HepG2 (cell line): ENCODE measurements around the gene CEP89. TPM values are rescaled to one million over a fixed set of nuclear protein-coding genes. Genes with fewer than 3 reads are reported as not detected.
"Not testable (repeated sequence)": the region's sequence is repeated elsewhere in the genome, so short reads cannot be mapped to it uniquely, and the experiment has no call there.

ENCODE experiments used
- ATAC-seq: fragments of 200-7000 bp; cut with Tn5 transposase; 3 replicates; pipeline ENCODE4 v1.9.1; 2020; ENCODE audit warnings: mild to moderate bottlenecking, moderate library complexity
- BruUV-seq: library from RNA; stranded (reverse); fragments of 400-500 nt; replicated peaks from 2 replicates; lab custom pipeline; 2021; lab: Mats Ljungman, UMichigan
- CTCF ChIA-PET: fragments of 300-600 bp; formaldehyde crosslinking; extraction: SDS; loops from one replicate; lab custom pipeline; 2021; ENCODE audit warnings: low total read pairs, inconsistent platforms, low intra/inter-chr PET ratio; lab: Yijun Ruan, JAX
- POLR2A ChIA-PET: fragments of 350-600 bp; sonication (Branson Sonifier 250); formaldehyde crosslinking; loops from one replicate; lab custom pipeline; 2020; ENCODE audit warnings: antibody characterized with exemption, inconsistent platforms; lab: Yijun Ruan, JAX
- DNase-seq: peaks from one replicate; pipeline ENCODE4 v3.0.0-alpha.2; 2015; ENCODE audit warnings: low spot score
- FAIRE-seq: peaks from 3 replicates; lab custom pipeline; 2011; peaks lifted over from hg19 to GRCh38; lab: Jason Lieb, UNC
- H2AFZ ChIP-seq: one replicate; pipeline ENCODE4 v1.6.1; 2011; ENCODE audit warnings: low read length, inconsistent platforms
- H3K27ac ChIP-seq: fragments of 300-600 bp; 3 replicates; pipeline ENCODE4 v1.8.0; 2011; ENCODE audit warnings: mixed run types, mild to moderate bottlenecking, mixed read lengths, low read length, inconsistent platforms; ENCODE audit not compliant: insufficient read depth; ENCODE audit errors: extremely low read length
- H3K27me3 ChIP-seq, 2 experiments: fragments of 200-600 bp in 1 of 2; 2 replicates in 1 of 2; 3 replicates in 1 of 2; pipeline versions ENCODE4 v1.6.0 to v1.8.0; 2011; ENCODE audit warnings: low read length in 2 of 2, mild to moderate bottlenecking in 2 of 2, moderate library complexity in 2 of 2, inconsistent platforms in 1 of 2; ENCODE audit not compliant: insufficient read depth in 2 of 2, control insufficient read depth in 1 of 2
- H3K36me3 ChIP-seq, 2 experiments: fragments of 200-600 bp in 1 of 2; replicated peaks in 1 of 2; 2 replicates in 1 of 2; 3 replicates in 1 of 2; pipeline versions ENCODE4 v1.5.1 to v1.8.0; 2011; ENCODE audit warnings: low read length in 2 of 2, inconsistent platforms in 1 of 2; ENCODE audit not compliant: insufficient read depth in 2 of 2, control insufficient read depth in 1 of 2
- H3K4me1 ChIP-seq: 2 replicates; pipeline ENCODE4 v1.5.1; 2012; ENCODE audit warnings: low read length, inconsistent platforms; ENCODE audit not compliant: insufficient read depth
- H3K4me2 ChIP-seq: 2 replicates; pipeline ENCODE4 v1.6.0; 2011; ENCODE audit warnings: low read depth, low read length, inconsistent platforms
- H3K4me3 ChIP-seq, 3 experiments: fragments of 200-600 bp in 1 of 3; sonication (generic), shearing (Covaris generic) in 1 of 3; replicated peaks in 1 of 3; 2 replicates each; pipeline ENCODE4 v1.5.1; 2011 to 2016; ENCODE audit warnings: low read length in 3 of 3, inconsistent platforms in 2 of 3, low read depth in 2 of 3, mild to moderate bottlenecking in 2 of 3, control low read depth in 1 of 3, mixed read lengths in 1 of 3; ENCODE audit not compliant: insufficient read depth in 1 of 3
- H3K79me2 ChIP-seq: one replicate; pipeline ENCODE4 v1.6.1; 2011; ENCODE audit warnings: low read length, inconsistent platforms; ENCODE audit not compliant: insufficient read depth
- H3K9ac ChIP-seq: 2 replicates; pipeline ENCODE4 v1.6.0; 2011; ENCODE audit warnings: mild to moderate bottlenecking, low read depth, low read length, inconsistent platforms; ENCODE audit not compliant: insufficient read depth
- H3K9me3 ChIP-seq: 2 replicates; pipeline ENCODE4 v1.5.1; 2012; ENCODE audit warnings: mild to moderate bottlenecking, low read length
- H4K20me1 ChIP-seq: 2 replicates; pipeline ENCODE4 v1.6.0; 2011; ENCODE audit warnings: inconsistent platforms, mild to moderate bottlenecking, low read length, moderate library complexity; ENCODE audit not compliant: insufficient read depth
- WGBS: methylation state at CpG from one replicate; pipeline ENCODE4 v1.1.6; 2017; ENCODE audit warnings: low lambda C conversion rate; 5-methylcytosine and 5-hydroxymethylcytosine counted together
- in situ Hi-C: cut with HindIII; loops from 2 replicates; pipeline ENCODE4 v1.10.0; 2017; ENCODE audit warnings: low pct_unique_long_range_greater_than_20kb; ENCODE audit not compliant: extremely low pct_ligation_motif_present
- intact Hi-C: fragments of 100-400 bp; cut with micrococcal nuclease; formaldehyde crosslinking; loops from one replicate; pipeline ENCODE4 v1.10.0; 2022; ENCODE audit not compliant: unreplicated experiment
- polyA plus RNA-seq, 8 experiments: library from polyadenylated mRNA; depleted of rRNA in 3 of 8; stranded (reverse) in 7 of 8; unstranded in 1 of 8; fragments of >200 nt; fragmentation: Illumina TruSeq in 4 of 8; extraction: Trizol in 4 of 8; gene quantifications; 2 replicates each; pipeline versions ENCODE4 v1.2.1 to v1.2.3, GENCODE V29; 2011 to 2016; ENCODE audit warnings: low read depth in 4 of 8, missing spikeins in 1 of 8, mixed read lengths in 1 of 8; ENCODE audit not compliant: insufficient read depth in 1 of 8
- total RNA-seq, 5 experiments: library from RNA; depleted of rRNA; stranded (reverse); fragments of >200 nt; fragmentation: Illumina TruSeq; extraction: Trizol; gene quantifications; 2 replicates each; pipeline ENCODE4 v1.2.3, GENCODE V29; 2016; ENCODE audit warnings: low read depth in 1 of 5

Gene CEP89
- total and polyA plus RNA-seq, 2 of the 13 experiments (the other 11 are each of a cell fraction or from before 2014, with no cell fraction given), result 7.2 to 10.9 TPM

DNA sequence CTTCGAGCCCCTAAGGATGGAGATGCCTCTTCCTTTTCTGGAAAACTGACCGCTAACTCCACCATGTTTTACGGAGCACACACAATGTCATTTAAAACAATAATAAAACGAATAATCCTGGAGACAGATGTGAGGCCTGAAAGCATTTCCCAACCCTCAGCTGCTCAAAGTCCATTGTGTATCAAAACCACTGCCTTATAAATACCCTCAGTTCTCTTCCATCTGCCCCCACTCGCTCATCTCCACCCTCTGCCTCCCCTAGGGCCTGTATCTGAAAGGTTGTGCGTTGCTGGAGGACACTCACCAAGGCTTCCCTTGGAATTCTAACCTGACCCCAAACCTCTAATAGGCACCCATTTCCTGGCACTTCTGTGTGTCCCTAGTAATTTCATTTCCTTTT, 10.7 kb upstream of the CEP89 start:
- CTCF ChIA-PET, H3K9ac ChIP-seq, H3K27ac ChIP-seq, in situ Hi-C loops, POLR2A ChIA-PET, H2AFZ ChIP-seq, H4K20me1 ChIP-seq, H3K4me1 ChIP-seq, H3K4me3 ChIP-seq, H3K79me2 ChIP-seq, H3K4me2 ChIP-seq, H3K9me3 ChIP-seq, ATAC-seq, H3K27me3 ChIP-seq, DNase-seq, FAIRE-seq, BruUV-seq, intact Hi-C loops: not testable (repeated sequence)
- peaks cover 9 to 38% of the 10 kb centered on the region in 2 experiments; a peak in 4 of 5 replicates for H3K36me3 ChIP-seq
- 96% methylated on average over 6 of the region's 6 CpGs for WGBS

DNA sequence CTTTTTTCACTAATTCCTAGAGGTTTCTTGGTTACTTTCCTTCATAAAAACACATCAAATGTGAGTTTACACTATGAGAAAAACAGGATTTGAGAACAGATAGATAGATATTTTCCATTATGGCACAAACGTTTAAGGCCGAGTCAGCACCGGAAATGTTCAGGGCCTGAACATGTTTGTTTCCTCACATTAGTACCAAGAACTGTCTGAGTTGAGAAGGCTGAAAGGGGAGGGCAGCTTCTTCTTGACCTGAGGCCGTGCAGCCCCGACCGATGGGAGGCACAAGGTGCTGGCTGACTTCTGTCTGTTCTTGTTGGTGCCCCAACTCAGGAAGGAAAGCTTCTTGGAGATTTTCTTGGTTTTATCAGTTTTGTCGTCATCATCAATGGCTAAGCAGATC, 8.0 kb upstream of the CEP89 start:
- ATAC-seq, H3K4me2 ChIP-seq, H3K27me3 ChIP-seq, FAIRE-seq, H2AFZ ChIP-seq, H3K4me1 ChIP-seq, H3K9me3 ChIP-seq, H3K9ac ChIP-seq, DNase-seq, H3K4me3 ChIP-seq, H3K27ac ChIP-seq, CTCF ChIA-PET, H3K79me2 ChIP-seq, POLR2A ChIA-PET, H4K20me1 ChIP-seq, BruUV-seq: not testable (repeated sequence)
- H3K36me3 ChIP-seq, result peaks cover 5 to 24% of the 10 kb centered on the region in 2 experiments; a peak in 4 of 5 replicates
- 91% methylated on average over 7 of the region's 7 CpGs for WGBS
- intact Hi-C loops (loop anchor here (5.0 to 10.0 kb wide), 2 partner anchors 85 to 288 kb away; partner anchors contain the start of genes NUDT19 and RHPN2), in situ Hi-C loops (loop anchor here (5.0 to 10.0 kb wide), 2 partner anchors 137 to 285 kb away; partner anchors contain the start of gene NUDT19)
